PC-9 (cell line): ENCODE data around the gene PRPF38B. TPM values are rescaled to one million over a fixed set of nuclear protein-coding genes. Genes with fewer than 3 reads are reported as not detected.

Experiments
- BruUV-seq: library from RNA; stranded (reverse); fragments of 400-500 nt; replicated peaks from 2 replicates; lab custom pipeline; 2021; lab: Mats Ljungman, UMichigan
- CTCF ChIA-PET: fragments of 300-600 bp; sonication (Branson Sonifier 250); formaldehyde crosslinking; loops from one replicate; lab custom pipeline; 2022; ENCODE audit warnings: antibody characterized with exemption; lab: Charles Lee
- POLR2A ChIA-PET: fragments of 300-600 bp; sonication (Branson Sonifier 250); formaldehyde crosslinking; loops from one replicate; lab custom pipeline; 2022; ENCODE audit warnings: antibody characterized with exemption; ENCODE audit not compliant: unreplicated experiment; lab: Charles Lee
- DNase-seq, 2 experiments: peaks; one replicate each; pipeline versions ENCODE4 v3.0.0 to v3.0.0-alpha.2; 2015 to 2022; ENCODE audit warnings: mixed read lengths in 1 of 2
- H2AFZ ChIP-seq: fragments of 200-600 bp; sonication (generic); 2 replicates; pipeline ENCODE4 v1.8.1; 2017; ENCODE audit warnings: antibody characterized with exemption
- H3F3A ChIP-seq: fragments of 200-600 bp; sonication (generic); 2 replicates; pipeline ENCODE4 v1.8.1; 2017; ENCODE audit warnings: antibody characterized with exemption, mild to moderate bottlenecking, low read depth; ENCODE audit not compliant: insufficient read depth
- H3K27ac ChIP-seq: fragments of 200-600 bp; sonication (generic); 2 replicates; pipeline ENCODE4 v1.6.1; 2016; ENCODE audit warnings: mixed run types
- H3K27me3 ChIP-seq: fragments of 200-600 bp; sonication (generic); 2 replicates; pipeline ENCODE4 v1.6.1; 2016; ENCODE audit warnings: low read depth, mixed run types; ENCODE audit not compliant: insufficient read depth
- H3K36me3 ChIP-seq: fragments of 200-600 bp; sonication (generic); 2 replicates; pipeline ENCODE4 v1.6.1; 2016; ENCODE audit warnings: low read depth, mixed run types
- H3K4me1 ChIP-seq: fragments of 200-600 bp; sonication (generic); replicated peaks from 2 replicates; pipeline ENCODE4 v1.6.1; 2016; ENCODE audit warnings: mixed run types; ENCODE audit not compliant: insufficient read depth
- H3K4me2 ChIP-seq: fragments of 200-600 bp; sonication (generic); 2 replicates; pipeline ENCODE4 v1.6.1; 2017; ENCODE audit warnings: mixed run types
- H3K4me3 ChIP-seq: fragments of 200-600 bp; sonication (generic); 2 replicates; pipeline ENCODE4 v1.6.1; 2016; ENCODE audit warnings: mixed run types
- H3K79me2 ChIP-seq: fragments of 200-600 bp; sonication (generic); 2 replicates; pipeline ENCODE4 v1.6.1; 2017; ENCODE audit warnings: low read depth, mixed run types
- H3K9me2 ChIP-seq: fragments of 200-600 bp; sonication (generic); 2 replicates; pipeline ENCODE4 v1.8.1; 2017; ENCODE audit warnings: mild to moderate bottlenecking; ENCODE audit not compliant: insufficient read depth
- H3K9me3 ChIP-seq: fragments of 200-600 bp; sonication (generic); 2 replicates; pipeline ENCODE4 v1.8.1; 2016; ENCODE audit warnings: low read depth; ENCODE audit not compliant: insufficient read depth
- H4K20me1 ChIP-seq: fragments of 200-600 bp; sonication (generic); 2 replicates; pipeline ENCODE4 v1.8.1; 2017; ENCODE audit not compliant: insufficient read depth
- EZH2 ChIP-seq: fragments of 200-600 bp; sonication (generic); IDR thresholded peaks from 2 replicates; pipeline ENCODE4 v1.8.0; 2017; ENCODE audit warnings: antibody characterized with exemption, low read depth
- intact Hi-C: fragments of 100-400 bp; cut with micrococcal nuclease; formaldehyde crosslinking; loops from one replicate; pipeline ENCODE4 v1.10.0; 2022; ENCODE audit not compliant: unreplicated experiment
- total RNA-seq: library from RNA; stranded (reverse); gene quantifications from 2 replicates; pipeline ENCODE4 v1.2.3, GENCODE V29; 2021
- TF ChIP-seq, protein P1 (sequence below): fragments of 200-600 bp; sonication (generic); conservative IDR thresholded peaks from 2 replicates; pipeline ENCODE4 v1.6.1; 2017; ENCODE audit warnings: mixed run types, antibody characterized with exemption, mild to moderate bottlenecking, moderate library complexity

Gene PRPF38B
- total RNA-seq, 1 experiment from 2014 or later: 48.9 TPM

DNA sequence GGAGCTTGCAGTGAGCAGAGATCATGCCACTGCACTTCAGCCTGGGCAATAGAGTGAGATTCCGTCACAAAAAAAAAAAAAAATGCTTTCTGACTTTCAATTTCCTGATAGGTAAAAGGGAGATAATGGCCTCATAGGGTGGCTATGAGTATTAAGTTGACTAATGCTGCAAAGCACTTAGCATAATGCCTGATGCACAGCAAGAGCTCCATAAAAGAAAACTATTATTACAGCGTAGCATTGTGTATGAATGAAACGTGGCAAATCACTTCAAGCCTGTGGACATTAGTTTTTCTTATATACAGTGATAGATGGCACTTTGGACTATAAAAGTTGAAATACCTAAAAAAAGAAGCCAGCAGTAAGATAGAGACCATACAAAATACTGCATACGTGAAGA lies 37.4 kb downstream of the PRPF38B start:
- H3K9me3 ChIP-seq: no peaks in the 10 kb centered on the region
- no peak overlapping the region for H3K4me2 ChIP-seq
- no TSS peak for BruUV-seq
- DNase-seq: no peak
- H3K4me3 ChIP-seq: no peak overlapping the region
- intact Hi-C loops: no loop called here
- no peak overlapping the region for H3K27ac ChIP-seq
- ChIA-PET POLR2A (no interaction called here), CTCF (no interaction called here)
- no peaks in the 10 kb centered on the region for H3K79me2 ChIP-seq
- H3K36me3 ChIP-seq: no peaks in the 10 kb centered on the region
- no peaks in the 10 kb centered on the region for H3F3A ChIP-seq
- H4K20me1 ChIP-seq: no peaks in the 10 kb centered on the region
- TF ChIP-seq, protein P1, sequence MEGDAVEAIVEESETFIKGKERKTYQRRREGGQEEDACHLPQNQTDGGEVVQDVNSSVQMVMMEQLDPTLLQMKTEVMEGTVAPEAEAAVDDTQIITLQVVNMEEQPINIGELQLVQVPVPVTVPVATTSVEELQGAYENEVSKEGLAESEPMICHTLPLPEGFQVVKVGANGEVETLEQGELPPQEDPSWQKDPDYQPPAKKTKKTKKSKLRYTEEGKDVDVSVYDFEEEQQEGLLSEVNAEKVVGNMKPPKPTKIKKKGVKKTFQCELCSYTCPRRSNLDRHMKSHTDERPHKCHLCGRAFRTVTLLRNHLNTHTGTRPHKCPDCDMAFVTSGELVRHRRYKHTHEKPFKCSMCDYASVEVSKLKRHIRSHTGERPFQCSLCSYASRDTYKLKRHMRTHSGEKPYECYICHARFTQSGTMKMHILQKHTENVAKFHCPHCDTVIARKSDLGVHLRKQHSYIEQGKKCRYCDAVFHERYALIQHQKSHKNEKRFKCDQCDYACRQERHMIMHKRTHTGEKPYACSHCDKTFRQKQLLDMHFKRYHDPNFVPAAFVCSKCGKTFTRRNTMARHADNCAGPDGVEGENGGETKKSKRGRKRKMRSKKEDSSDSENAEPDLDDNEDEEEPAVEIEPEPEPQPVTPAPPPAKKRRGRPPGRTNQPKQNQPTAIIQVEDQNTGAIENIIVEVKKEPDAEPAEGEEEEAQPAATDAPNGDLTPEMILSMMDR: no peak
- no peak for TF ChIP-seq EZH2
- no peaks in the 10 kb centered on the region for H3K4me1 ChIP-seq
- no peaks in the 10 kb centered on the region for H3K9me2 ChIP-seq
- H3K27me3 ChIP-seq: no peaks in the 10 kb centered on the region
- no peak overlapping the region for H2AFZ ChIP-seq

DNA sequence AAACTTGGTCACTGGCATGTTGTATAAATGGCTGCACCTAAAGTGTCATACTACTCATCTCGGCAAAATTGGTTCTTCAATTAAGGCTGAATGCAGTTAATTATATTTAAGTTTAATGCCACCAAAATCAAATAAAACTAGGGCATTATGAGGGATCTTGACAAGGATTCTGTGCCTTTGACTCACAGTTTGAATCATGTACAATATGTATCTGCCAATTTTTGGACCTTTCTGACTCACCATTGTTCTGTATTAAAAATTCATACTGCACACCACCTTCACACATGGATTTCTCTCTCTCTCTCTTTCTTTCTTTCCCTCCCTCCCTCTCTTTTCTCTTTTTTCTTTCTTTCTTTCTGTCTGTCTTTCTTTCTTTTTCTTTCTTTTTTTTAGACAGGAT lies 40.3 kb downstream of the PRPF38B start:
- no TSS peak for BruUV-seq
- no peaks in the 10 kb centered on the region for H4K20me1 ChIP-seq
- H3K4me1 ChIP-seq: no peaks in the 10 kb centered on the region
- H3K4me3 ChIP-seq: no peak overlapping the region
- ChIA-PET CTCF (no interaction called here), POLR2A (no interaction called here)
- no peak overlapping the region for H2AFZ ChIP-seq
- H3K36me3 ChIP-seq: no peaks in the 10 kb centered on the region
- no peaks in the 10 kb centered on the region for H3K79me2 ChIP-seq
- H3K9me2 ChIP-seq: no peaks in the 10 kb centered on the region
- no peak overlapping the region for H3K27ac ChIP-seq
- no peaks in the 10 kb centered on the region for H3K27me3 ChIP-seq
- TF ChIP-seq EZH2: no peak
- TF ChIP-seq, protein P1: no peak
- no peaks in the 10 kb centered on the region for H3F3A ChIP-seq
- no peak overlapping the region for H3K4me2 ChIP-seq
- DNase-seq: no peak
- intact Hi-C loops: no loop called here
- no peaks in the 10 kb centered on the region for H3K9me3 ChIP-seq

DNA sequence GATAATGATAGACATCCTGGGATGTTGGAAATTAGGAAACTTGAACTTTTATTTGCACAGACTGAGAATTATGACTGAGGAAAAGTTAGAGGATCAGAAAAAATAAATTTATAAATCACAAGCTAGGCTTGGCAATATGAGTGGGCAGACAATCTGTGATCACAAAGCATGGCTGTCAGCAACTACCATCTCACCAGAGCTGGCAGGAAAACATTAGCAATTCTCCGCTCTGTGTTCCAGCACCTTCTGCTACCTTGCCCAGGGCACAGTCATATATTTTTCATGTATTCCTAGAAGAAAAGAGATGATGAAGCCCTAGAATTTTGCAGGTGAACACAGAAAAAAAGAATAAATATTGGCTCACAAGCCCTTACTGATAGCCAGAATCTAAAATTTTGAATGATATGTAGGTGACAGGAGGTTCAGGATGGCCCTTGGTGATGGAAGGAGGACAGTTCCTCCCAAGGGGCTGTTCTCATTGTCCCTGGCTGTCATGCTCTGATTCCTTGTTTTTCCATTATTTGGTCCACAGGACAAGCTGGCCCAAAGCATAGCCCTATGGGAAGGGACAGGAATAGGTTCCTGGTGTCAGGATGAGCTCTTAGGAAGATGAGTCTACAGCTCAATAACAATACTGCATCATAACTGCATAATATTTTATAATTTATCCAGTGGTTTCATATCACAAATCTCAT lies 42.2 kb downstream of the PRPF38B start:
- TF ChIP-seq, protein P1: no peak
- no peak for TF ChIP-seq EZH2
- POLR2A ChIA-PET: no interaction called here
- no peak overlapping the region for H3K4me2 ChIP-seq
- H4K20me1 ChIP-seq: no peaks in the 10 kb centered on the region
- BruUV-seq: no TSS peak
- intact Hi-C loops: no loop called here
- H3K36me3 ChIP-seq: no peaks in the 10 kb centered on the region
- H3K9me3 ChIP-seq: no peaks in the 10 kb centered on the region
- no peak overlapping the region for H3K4me3 ChIP-seq
- H2AFZ ChIP-seq: no peak overlapping the region
- no peak overlapping the region for H3K27ac ChIP-seq
- CTCF ChIA-PET: no interaction called here
- no peaks in the 10 kb centered on the region for H3K4me1 ChIP-seq
- H3K27me3 ChIP-seq: no peaks in the 10 kb centered on the region
- H3F3A ChIP-seq: no peaks in the 10 kb centered on the region
- no peaks in the 10 kb centered on the region for H3K79me2 ChIP-seq
- H3K9me2 ChIP-seq: no peaks in the 10 kb centered on the region
- DNase-seq: no peak
